ENCODE results near the gene SPOCK1. TPM values are rescaled to one million over a fixed set of nuclear protein-coding genes. Genes with fewer than 3 reads are reported as not detected.

The SPOCK1 gene
- total and polyA plus RNA-seq, 2 of the 13 experiments (the other 11 are each of a cell fraction or from before 2014, with no cell fraction given) = 0.18 to 0.29 TPM

- Histone ChIP-seq H3K27ac (ENCODE audit: extremely low read length, insufficient read depth, low read length) (no peak overlapping the region), H3K79me2 (ENCODE audit: insufficient read depth, low read length) (no peaks in the 10 kb centered on the region), H3K4me2 (ENCODE audit: low read depth, low read length) (no peak overlapping the region), H3K4me1 (ENCODE audit: insufficient read depth, low read length) (no peaks in the 10 kb centered on the region), H3K9ac (ENCODE audit: insufficient read depth, low read depth, low read length) (no peak overlapping the region), H4K20me1 (ENCODE audit: insufficient read depth, low read length) (no peaks in the 10 kb centered on the region), H3K9me3 (ENCODE audit: low read length) (no peaks in the 10 kb centered on the region), H3K36me3 (replicated peaks in 1 of 2; ENCODE audit: control insufficient read depth in 1 of 2, insufficient read depth in 2 of 2, low read length in 2 of 2) (no peaks in the 10 kb centered on the region), H2AFZ (ENCODE audit: low read length) (no peak overlapping the region), H3K4me3 (replicated peaks in 1 of 3; ENCODE audit: insufficient read depth in 1 of 3, low read depth in 2 of 3, low read length in 3 of 3) (no peak overlapping the region), H3K27me3 (ENCODE audit: control insufficient read depth in 1 of 2, insufficient read depth in 2 of 2, low read length in 2 of 2) (no peaks in the 10 kb centered on the region; a peak in 1 of 5 replicates)
- intact Hi-C loops (cut with micrococcal nuclease; ENCODE audit: unreplicated experiment) (no loop called here), in situ Hi-C loops (cut with HindIII; ENCODE audit: extremely low pct_ligation_motif_present, low pct_unique_long_range_greater_than_20kb) (no loop called here)
- BruUV-seq (replicated peaks) = no TSS peak
- no peak for DNase-seq (ENCODE audit: low spot score)
- FAIRE-seq = no peak
- ChIA-PET POLR2A (no interaction called here), CTCF (ENCODE audit: low intra/inter-chr PET ratio, low total read pairs) (no interaction called here)
- WGBS (ENCODE audit: low lambda C conversion rate) = 82% methylated on average over 2 of the region's 2 CpGs
- ATAC-seq = no peak
- TF ChIP-seq ZMAT5 (CRISPR knock-in tag; IDR thresholded peaks at IDR 0.05; ENCODE audit: borderline replicate concordance, low read depth) (no peak), ZBED4 (CRISPR knock-in tag; IDR thresholded peaks at IDR 0.05; ENCODE audit: borderline replicate concordance) (no peak)
These were observed 126.4 kb downstream of the SPOCK1 start for GRCh38 chr5:137372773-137373160.
